ENCODE data around the gene FARS2. TPM values are rescaled to one million over a fixed set of nuclear protein-coding genes. Genes with fewer than 3 reads are reported as not detected.

FARS2 gene
- total RNA-seq, 1 experiment from 2014 or later, result 15.0 TPM

GRCh38 chr6:5537967-5538366 is 276.7 kb downstream of the FARS2 start:
- ChIA-PET CTCF (no interaction called here), POLR2A (no interaction called here)
- DNase-seq (ENCODE audit: low spot score), result no peak
- H3K9me3 Mint-ChIP-seq, result peaks cover 16% of the 10 kb centered on the region
- ATAC-seq, result no peak
- peaks cover 3% of the 10 kb centered on the region; the same call in 1 of the 2 replicates for H3K36me3 Mint-ChIP-seq
- no peak overlapping the region for H3K4me3 Mint-ChIP-seq
- peaks cover 9% of the 10 kb centered on the region for H3K4me1 Mint-ChIP-seq
- no peak overlapping the region for H3K27ac Mint-ChIP-seq
- no peaks in the 10 kb centered on the region for H3K27me3 Mint-ChIP-seq (ENCODE audit: low read depth)
- TF ChIP-seq, protein P1, sequence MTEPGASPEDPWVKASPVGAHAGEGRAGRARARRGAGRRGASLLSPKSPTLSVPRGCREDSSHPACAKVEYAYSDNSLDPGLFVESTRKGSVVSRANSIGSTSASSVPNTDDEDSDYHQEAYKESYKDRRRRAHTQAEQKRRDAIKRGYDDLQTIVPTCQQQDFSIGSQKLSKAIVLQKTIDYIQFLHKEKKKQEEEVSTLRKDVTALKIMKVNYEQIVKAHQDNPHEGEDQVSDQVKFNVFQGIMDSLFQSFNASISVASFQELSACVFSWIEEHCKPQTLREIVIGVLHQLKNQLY (CRISPR knock-in tag; IDR thresholded peaks at IDR 0.05), result no peak
- TF ChIP-seq HMGA2 (CRISPR knock-in tag; IDR thresholded peaks at IDR 0.05), result no peak

GRCh38 chr6:5540370-5540769 is 279.1 kb downstream of the FARS2 start:
- Mint-ChIP-seq H3K27me3 (ENCODE audit: low read depth) (no peaks in the 10 kb centered on the region), H3K4me3 (no peak overlapping the region), H3K9me3 (peaks cover 19% of the 10 kb centered on the region), H3K27ac (no peak overlapping the region), H3K4me1 (peaks cover 9% of the 10 kb centered on the region), H3K36me3 (peaks cover 5% of the 10 kb centered on the region; the same call in 1 of the 2 replicates)
- TF ChIP-seq CBFB (CRISPR knock-in tag; IDR thresholded peaks at IDR 0.05; ENCODE audit: low read depth) (no peak), NFATC4 (CRISPR knock-in tag; IDR thresholded peaks at IDR 0.05) (no peak), JUN (CRISPR knock-in tag; IDR thresholded peaks at IDR 0.05) (no peak), SOX15 (CRISPR knock-in tag; IDR thresholded peaks at IDR 0.05) (no peak), ELF4 (CRISPR knock-in tag; IDR thresholded peaks at IDR 0.05; ENCODE audit: low read depth) (no peak), ZNF396 (CRISPR knock-in tag; IDR thresholded peaks at IDR 0.05; ENCODE audit: borderline replicate concordance) (no peak), ZNF416 (CRISPR knock-in tag; IDR thresholded peaks at IDR 0.05) (no peak), GTF2I (CRISPR knock-in tag; conservative IDR thresholded peaks at IDR 0.05) (no peak)
- TF ChIP-seq, protein P2, sequence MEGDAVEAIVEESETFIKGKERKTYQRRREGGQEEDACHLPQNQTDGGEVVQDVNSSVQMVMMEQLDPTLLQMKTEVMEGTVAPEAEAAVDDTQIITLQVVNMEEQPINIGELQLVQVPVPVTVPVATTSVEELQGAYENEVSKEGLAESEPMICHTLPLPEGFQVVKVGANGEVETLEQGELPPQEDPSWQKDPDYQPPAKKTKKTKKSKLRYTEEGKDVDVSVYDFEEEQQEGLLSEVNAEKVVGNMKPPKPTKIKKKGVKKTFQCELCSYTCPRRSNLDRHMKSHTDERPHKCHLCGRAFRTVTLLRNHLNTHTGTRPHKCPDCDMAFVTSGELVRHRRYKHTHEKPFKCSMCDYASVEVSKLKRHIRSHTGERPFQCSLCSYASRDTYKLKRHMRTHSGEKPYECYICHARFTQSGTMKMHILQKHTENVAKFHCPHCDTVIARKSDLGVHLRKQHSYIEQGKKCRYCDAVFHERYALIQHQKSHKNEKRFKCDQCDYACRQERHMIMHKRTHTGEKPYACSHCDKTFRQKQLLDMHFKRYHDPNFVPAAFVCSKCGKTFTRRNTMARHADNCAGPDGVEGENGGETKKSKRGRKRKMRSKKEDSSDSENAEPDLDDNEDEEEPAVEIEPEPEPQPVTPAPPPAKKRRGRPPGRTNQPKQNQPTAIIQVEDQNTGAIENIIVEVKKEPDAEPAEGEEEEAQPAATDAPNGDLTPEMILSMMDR (IDR thresholded peaks at IDR 0.05), result no peak
- ATAC-seq (no peak), DNase-seq (ENCODE audit: low spot score) (no peak)
- ChIA-PET CTCF (no interaction called here), POLR2A (no interaction called here)

GRCh38 chr6:5541025-5541424 is 279.7 kb downstream of the FARS2 start:
- POLR2A ChIA-PET, result no interaction called here
- peaks cover 19% of the 10 kb centered on the region for H3K9me3 Mint-ChIP-seq
- CTCF ChIA-PET, result no interaction called here
- peaks cover 8% of the 10 kb centered on the region for H3K36me3 Mint-ChIP-seq
- no peaks in the 10 kb centered on the region for H3K27me3 Mint-ChIP-seq (ENCODE audit: low read depth)
- ATAC-seq (no peak), DNase-seq (ENCODE audit: low spot score) (no peak)
- no peak overlapping the region for H3K4me3 Mint-ChIP-seq
- no peak overlapping the region for H3K27ac Mint-ChIP-seq
- peaks cover 9% of the 10 kb centered on the region for H3K4me1 Mint-ChIP-seq
- TF ChIP-seq, protein P3, sequence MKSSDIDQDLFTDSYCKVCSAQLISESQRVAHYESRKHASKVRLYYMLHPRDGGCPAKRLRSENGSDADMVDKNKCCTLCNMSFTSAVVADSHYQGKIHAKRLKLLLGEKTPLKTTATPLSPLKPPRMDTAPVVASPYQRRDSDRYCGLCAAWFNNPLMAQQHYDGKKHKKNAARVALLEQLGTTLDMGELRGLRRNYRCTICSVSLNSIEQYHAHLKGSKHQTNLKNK (CRISPR knock-in tag; IDR thresholded peaks at IDR 0.05), result no peak
- TF ChIP-seq ZNF532 (CRISPR knock-in tag; IDR thresholded peaks at IDR 0.05; ENCODE audit: borderline replicate concordance) (no peak), EMX1 (CRISPR knock-in tag; IDR thresholded peaks at IDR 0.05) (no peak), STAT6 (CRISPR knock-in tag; conservative IDR thresholded peaks at IDR 0.05; ENCODE audit: low read depth) (no peak), ZNF416 (CRISPR knock-in tag; IDR thresholded peaks at IDR 0.05) (no peak), ZNF121 (CRISPR knock-in tag; IDR thresholded peaks at IDR 0.05) (no peak), ZNF263 (CRISPR knock-in tag; IDR thresholded peaks at IDR 0.05; ENCODE audit: low read depth) (no peak), ZBTB43 (CRISPR knock-in tag; IDR thresholded peaks at IDR 0.05) (no peak), ESRRA (CRISPR knock-in tag; IDR thresholded peaks at IDR 0.05; ENCODE audit: borderline replicate concordance) (no peak), MXD4 (CRISPR knock-in tag; IDR thresholded peaks at IDR 0.05; ENCODE audit: borderline replicate concordance) (no peak), IRF2 (CRISPR knock-in tag; IDR thresholded peaks at IDR 0.05; ENCODE audit: borderline replicate concordance, low read depth) (no peak)
- TF ChIP-seq, protein P4, sequence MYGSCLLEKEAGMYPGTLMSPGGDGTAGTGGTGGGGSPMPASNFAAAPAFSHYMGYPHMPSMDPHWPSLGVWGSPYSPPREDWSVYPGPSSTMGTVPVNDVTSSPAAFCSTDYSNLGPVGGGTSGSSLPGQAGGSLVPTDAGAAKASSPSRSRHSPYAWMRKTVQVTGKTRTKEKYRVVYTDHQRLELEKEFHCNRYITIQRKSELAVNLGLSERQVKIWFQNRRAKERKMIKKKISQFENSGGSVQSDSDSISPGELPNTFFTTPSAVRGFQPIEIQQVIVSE (CRISPR knock-in tag; IDR thresholded peaks at IDR 0.05; ENCODE audit: borderline replicate concordance), result no peak

All from WTC11 (cell line).